Femur (tissue), 1 donor: ENCODE measurements around the gene SLC36A3.
"Not testable (repeated sequence)": the region's sequence is repeated elsewhere in the genome, so short reads cannot be mapped to it uniquely, and the experiment has no call there.

Experiments used
- DNase-seq: peaks from one replicate; pipeline ENCODE4 v3.0.0-alpha.2; 2017

The SLC36A3 gene

GRCh38 chr5:151258816-151259215 is 44.8 kb downstream of the SLC36A3 start:
- DNase-seq = no peak

GRCh38 chr5:151258201-151258611 is 45.4 kb downstream of the SLC36A3 start:
- DNase-seq = no peak

DNA sequence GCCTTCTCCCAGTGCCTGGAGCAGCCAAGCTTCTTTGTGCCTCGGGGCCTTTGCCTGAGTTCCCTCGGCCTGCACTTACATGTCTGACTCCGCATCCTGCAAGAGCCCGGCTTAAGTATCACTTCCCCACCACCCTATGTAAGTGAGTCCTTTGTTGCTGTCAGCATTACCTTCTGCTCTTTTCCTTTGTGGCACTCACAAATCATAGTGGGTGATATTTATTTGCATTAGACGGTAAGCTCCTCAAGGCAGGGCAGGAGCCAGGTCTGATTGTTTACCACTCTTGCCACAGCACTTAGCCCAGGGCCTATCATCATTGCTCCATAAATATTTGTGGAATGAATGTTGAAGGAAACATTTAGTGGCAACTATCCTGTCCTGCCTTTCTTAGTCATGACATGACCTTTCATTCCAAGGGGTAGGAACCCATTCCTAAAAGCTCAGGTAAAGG is 45.8 kb downstream of the SLC36A3 start:
- no peak for DNase-seq

- no peak for DNase-seq
These were observed 47.8 kb downstream of the SLC36A3 start for GRCh38 chr5:151255621-151256286.

- DNase-seq = not testable (repeated sequence)
These were observed 48.6 kb downstream of the SLC36A3 start for GRCh38 chr5:151254990-151255389.

- no peak for DNase-seq
These were observed 49.0 kb downstream of the SLC36A3 start for GRCh38 chr5:151254556-151254955.

- peak; percentile 29 for DNase-seq
These were observed 50.0 kb downstream of the SLC36A3 start for GRCh38 chr5:151253605-151253950.

GRCh38 chr5:151252762-151253604 is 50.6 kb downstream of the SLC36A3 start, which contains the start of gene GM2A:
GM2A (plus strand) TSS chr5:151253185; CDS start chr5:151253217, 32 bp downstream.
- DNase-seq = peak; percentile 100

- DNase-seq = no peak
These were observed 51.9 kb downstream of the SLC36A3 start for GRCh38 chr5:151251621-151252020.

DNA sequence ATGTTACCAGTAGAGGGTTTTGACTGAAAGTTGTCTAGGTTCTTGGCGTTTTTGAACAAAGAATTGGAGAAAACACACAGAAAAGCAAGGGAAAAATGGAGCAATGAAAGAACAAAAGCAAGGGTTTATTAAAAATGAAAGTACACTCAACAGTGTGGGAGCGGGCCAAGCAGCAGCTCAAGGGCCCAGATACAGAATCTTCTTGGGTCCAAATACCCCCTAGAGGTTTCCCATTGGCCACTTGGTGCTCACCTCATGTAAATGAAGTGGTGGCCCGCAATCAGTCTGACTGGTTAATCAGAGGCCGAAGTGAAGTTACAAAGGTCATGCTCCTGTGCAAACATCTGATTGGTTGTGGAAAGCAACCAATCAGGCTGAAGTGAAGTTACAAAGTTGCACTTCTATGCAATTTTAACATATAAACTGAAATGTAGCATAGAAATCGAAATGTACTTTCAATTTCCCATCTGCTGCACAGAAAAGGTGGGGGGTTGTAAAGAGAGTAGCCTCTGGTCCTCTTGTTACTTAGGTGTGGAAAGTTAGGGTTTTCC is 52.5 kb downstream of the SLC36A3 start:
- DNase-seq = no peak

DNA sequence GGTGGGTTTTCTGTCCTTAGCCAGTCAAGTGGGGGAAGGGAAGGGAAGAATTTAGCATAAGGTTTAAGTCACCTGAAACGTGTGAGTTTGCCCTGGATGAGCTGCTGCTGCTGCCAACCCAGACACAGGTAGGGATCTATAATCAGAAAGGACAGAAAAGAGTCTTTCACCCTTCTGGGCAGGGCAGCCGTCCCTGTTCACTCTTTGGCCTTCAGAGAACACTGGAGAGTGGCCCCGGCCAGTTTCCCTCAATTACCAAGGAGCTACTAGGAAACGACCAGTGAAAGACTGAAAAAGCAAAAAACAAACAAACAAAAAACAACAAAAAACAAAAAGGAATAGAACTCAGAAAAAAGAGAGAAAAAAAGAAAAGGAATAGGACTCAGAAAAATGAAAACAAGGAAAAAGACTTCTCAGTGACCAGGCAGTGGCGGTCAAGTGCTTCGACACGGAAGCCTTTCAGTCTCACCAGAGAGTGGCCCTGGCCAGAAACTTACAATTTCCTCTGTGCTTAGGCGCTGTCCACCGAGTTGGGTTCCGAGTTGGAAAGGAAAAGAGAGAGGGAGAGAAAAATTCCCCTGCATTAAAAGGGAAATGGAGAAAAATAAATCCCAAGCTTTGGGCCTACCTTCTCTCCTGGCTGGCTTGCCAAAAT is 53.1 kb downstream of the SLC36A3 start:
- DNase-seq = no peak

GRCh38 chr5:151249281-151249680 is 54.3 kb downstream of the SLC36A3 start:
- no peak for DNase-seq

DNA sequence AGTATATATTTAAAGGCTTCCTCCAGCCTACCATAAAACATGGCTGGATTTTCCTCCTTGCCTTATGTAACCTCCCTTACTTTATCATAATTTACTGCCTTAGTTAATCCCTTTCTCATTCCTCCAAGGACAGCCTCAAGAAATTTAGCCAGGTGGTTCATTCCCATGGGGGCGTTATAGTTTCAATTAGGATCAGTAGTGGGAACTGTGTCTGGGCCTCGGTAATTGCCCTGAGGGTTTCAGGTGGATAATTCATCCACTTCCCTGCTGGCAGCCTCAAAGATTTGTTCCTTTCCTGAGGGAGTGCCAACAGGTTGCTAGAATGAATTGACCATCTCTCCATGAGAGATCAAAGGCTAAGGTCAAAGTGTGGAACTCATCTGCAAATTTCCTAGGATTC is 54.9 kb downstream of the SLC36A3 start:
- no peak for DNase-seq

DNA sequence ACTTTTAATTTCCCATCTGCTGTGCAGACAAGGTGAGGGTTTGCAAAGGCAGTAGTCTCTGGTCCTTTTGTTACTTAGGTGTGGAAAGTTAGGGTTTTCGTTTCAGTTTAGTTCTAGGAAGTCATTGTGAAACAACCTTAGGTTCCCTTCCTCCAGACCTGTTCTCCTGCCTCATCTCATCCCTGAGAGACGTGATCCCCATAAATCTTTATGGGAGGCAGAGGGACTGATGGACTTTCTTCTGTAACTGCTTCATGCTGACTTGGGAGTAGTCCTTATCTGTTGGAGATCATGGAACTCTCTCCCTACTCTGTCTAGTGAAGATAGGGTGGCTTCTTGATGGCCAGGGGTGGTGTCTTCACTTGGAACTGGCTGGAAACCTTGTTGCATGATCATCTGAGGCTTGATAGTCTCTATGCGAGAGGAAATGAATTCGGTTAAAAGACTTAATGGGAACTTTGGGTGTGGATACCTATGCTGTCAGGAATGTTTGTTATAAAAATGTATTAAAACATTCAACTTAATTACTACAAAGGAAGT is 57.8 kb downstream of the SLC36A3 start:
- DNase-seq = no peak

DNA sequence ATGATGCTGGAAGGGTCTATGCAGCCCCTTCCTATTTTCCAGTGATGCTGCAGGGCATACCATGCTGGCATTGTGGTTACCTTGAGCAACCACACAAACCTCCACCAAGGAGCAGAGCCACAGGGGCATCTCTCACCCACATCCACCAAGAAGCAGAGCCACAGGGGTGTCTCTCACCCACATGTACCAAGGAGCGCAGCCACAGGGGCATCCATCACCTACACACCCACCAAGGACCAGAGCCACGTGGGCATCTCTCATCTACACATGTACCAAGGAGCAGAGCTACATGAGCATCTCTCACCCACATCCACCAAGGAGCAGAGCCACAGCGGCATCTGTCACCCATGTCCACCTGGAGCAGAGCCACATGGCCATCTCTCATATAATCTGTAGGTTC is 59.4 kb downstream of the SLC36A3 start:
- DNase-seq = no peak

- DNase-seq = no peak
These were observed 60.0 kb downstream of the SLC36A3 start for GRCh38 chr5:151243564-151243963.

DNA sequence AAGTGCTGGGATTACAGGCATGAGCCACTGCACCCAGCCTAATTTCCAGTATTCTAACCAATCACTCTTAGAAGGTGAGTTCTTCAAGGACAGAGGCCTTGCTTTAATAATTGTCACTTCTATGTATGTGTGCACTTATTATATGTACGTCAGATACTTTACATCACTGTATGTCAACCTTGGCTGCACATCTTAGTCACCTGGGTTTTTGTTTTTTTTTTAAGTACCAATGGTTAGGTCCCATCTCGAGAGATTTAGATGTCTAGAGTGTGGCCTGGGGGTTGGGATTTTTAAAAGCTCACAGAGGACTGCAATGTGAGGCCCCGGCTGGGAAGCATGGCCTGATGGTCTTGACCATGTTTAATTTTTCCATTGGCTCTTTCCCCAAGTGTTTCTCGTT is 60.4 kb downstream of the SLC36A3 start:
- no peak for DNase-seq

- DNase-seq = no peak
These were observed 62.5 kb downstream of the SLC36A3 start for GRCh38 chr5:151240924-151241635.

- DNase-seq = not testable (repeated sequence)
These were observed 63.2 kb downstream of the SLC36A3 start for GRCh38 chr5:151240268-151240835.

GRCh38 chr5:151239237-151239861 is 64.2 kb downstream of the SLC36A3 start:
- DNase-seq = peak; percentile 76

GRCh38 chr5:151238303-151238741 is 65.2 kb downstream of the SLC36A3 start:
- DNase-seq = peak; percentile 59
